Stimulated activated CD4-positive, alpha-beta T cell treated with anti-CD3 and anti-CD28 coated beads, Interleukin-12 subunit alpha, Interleukin-12 subunit beta, amount 100 ng/mL, for 48 hours (primary cell): ENCODE results near the gene OR2H2.
A peak's percentile ranks its signal among the peaks of the same experiment; 100 is the strongest.

ENCODE experiments used
- DNase-seq, 3 donors: peaks; one replicate each; pipeline ENCODE4 v3.0.0-alpha.2; 2020; ENCODE audit warnings: low read depth in 2 of 3, low spot score in 1 of 3

OR2H2 gene

DNA sequence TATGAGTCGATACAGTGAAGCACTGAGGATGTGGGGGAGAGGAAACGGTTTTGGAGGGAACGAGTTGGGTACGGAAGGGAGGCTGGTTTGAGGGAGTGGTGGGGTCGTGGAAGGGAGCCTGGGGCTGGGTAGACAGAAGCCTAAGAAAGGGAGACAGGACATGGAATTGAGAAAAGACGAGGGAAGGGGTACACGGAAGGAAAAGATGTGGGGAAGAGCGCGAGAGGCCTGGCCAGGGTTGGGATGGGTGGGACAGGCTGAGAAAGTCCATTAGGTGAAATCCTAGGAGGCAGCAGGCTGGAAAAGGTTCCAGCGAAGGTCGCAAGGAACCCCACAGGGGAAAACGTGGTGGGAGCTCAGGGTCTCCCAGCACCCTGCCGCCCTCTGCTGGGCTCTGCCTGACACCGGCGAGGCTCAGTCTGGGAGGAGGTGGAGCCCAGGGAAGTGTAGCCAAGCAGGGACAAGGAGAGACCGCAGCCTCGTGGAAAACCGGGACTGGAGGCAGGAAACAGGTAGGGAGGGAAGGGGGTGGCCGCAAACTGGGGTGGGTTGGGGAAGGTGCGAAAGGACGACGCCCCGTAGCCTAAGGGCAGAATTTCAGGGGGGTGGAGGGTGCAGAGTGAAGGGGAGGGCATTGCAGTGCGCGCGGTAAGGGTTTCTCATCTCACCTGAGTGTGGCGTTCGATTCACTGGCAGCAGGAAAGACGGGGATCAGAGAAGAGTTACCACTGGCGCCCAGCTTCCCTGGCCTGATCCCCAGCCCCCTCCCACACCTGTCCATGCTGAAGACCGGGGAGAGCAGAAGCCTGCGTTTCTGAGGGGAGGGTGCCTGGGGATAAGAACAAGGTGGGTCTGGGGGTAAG is 43.7 kb downstream of the OR2H2 start:
- DNase-seq, result peak in 2 of 3 donors; percentile 30 to 54

DNA sequence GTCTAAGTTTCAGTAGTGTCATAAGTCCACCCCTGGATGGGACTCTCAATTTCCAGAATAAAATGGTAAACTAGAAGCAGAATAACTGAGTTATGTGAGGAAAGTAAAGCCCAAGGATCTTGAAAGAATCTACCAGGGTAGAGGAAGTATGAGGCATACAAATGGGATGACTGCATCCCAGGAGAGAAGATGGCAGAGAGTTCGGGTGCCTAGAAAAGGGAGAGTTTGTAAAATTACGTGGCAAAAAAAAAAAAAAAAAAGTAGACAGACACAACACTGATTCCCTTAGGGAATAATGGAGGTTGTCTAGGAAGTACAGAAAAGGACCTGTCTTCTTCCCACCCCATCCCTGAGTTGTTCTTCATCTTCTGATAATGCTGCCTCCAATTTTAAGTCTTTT is 44.6 kb downstream of the OR2H2 start:
- no peak for DNase-seq

DNA sequence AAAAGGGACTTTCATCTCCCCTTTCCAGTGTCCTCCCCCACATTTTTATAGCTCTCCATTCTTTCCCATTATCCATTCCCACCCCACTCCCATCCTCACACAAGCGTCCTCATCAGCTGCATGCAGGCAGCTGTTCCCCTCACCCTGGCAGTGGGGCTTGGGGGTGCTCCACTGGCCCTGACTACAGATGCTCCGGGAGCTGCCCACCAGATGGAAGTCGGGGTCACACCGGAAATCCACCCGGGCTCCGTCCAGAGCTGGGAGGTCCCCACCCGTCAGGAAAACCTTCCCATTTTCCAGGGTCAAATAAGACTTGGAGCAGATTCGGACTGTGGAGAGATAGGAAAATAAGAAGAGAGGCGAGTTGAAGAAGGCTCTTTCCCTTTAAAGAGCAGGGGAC is 45.4 kb downstream of the OR2H2 start:
- DNase-seq, result no peak

DNA sequence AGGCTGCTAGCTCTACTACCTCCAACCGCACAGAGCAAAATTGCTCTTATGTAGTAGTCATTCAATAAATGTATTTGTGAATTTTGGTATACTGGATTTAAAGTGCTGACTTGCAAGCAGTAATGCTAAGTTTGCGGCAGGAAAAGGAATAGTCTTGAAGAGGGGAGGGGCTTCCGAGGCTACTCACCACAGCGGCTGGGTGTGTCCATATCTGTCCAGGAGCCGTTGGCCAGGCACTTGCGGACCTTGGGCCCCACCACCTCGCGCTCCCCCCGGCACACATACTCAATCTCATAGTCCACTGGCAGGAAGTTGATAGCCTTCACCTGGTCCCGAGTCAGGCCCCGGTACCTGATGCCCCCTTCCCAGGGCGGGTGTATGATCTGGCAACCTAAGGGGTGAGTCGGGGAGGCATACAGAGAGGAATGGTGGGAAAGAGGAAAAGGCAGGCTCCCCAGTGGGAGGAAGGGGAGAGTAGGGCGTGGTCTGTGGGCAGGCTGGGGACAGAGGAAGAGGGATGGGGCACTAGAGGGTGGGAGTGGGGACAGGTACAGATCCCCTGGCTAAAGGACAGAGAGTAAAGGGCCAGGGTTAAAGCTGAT is 46.4 kb downstream of the OR2H2 start:
- DNase-seq, result no peak

DNA sequence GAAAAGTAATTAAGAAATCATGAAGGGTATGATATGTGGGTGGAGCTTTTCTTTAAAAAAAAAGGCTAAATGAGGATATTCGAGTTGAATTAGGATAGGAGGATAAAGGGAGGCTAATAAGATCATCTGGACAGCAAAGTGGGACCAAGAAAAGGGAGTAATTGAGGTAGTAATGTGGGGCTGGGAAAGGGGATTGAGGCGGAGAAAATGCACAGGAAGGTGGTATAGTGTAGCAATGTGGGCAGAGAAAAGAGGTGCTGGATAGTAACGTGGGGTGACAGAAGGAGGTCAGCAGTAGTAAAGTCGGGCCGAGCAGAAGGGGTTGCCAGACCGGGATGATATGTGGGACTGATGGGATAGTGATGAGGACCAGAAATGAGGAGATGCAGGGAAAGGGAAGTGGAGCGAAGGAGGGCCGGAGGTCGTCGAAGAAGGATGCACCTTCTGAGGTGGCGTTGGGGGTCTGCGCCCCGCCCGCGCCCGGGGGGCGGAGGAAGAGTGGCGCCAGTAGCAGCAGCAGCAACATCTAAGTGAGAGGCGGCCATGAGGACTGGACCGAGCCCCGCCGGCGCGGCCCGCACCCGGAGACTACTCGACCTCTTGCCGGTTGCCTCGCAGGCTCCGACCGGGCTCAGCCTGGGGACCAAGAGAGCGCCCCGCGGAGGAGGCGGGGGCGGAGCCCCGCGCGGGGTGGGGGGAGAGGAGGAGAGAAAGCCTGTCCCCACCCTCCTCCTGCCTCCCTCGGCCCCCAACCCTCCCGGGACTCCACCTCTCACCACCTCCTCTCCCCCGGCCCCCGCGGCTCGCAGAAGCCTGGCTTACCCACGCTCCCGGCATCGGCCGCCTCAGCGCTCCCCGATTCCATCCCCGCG is 47.2 kb downstream of the OR2H2 start:
- no peak for DNase-seq

DNA sequence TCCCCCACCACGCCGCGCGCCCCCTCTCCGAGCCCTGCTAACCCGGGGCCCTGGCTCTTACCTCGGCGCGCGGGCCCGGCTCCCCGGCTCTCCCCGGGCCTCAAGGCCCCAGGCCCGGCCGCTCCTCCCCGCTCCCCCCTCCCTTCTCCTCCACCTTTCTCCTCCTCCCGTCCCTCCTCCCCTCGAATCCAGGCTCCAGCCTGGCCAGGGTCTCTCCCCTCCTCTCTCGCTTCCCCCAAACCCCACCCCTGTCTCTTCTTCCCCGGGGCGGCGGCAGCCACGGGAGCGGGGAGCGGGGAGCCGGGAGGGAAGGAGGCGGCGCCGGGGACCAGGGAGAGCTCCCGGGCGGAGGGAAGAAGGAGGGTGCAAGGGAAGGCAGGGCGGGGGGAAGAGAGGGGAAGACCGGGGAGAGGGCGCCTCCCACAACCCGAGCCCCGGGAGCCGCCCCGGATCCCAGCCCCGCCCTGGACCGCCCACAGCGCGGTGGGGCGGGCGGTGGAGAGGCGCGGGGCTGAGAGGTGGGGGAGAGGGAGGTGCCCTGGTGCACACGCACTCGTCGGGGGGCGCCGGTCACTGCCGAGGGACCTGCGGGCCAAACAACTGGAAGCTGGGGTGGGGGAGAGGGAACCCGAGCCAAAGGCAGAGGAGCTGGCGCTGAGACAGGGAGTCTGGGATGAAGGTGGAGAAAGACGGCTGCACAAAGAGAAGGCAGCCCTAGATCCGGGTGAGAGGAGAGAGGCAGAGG is 48.0 kb downstream of the OR2H2 start, which contains the start of gene GABBR1:
GABBR1 (minus strand) TSS at position 395 of the 745 bp plus-strand sequence. CDS start 798 bp downstream, outside the sequence.
- DNase-seq, result peak; percentile 33 to 72 (median 52)

DNA sequence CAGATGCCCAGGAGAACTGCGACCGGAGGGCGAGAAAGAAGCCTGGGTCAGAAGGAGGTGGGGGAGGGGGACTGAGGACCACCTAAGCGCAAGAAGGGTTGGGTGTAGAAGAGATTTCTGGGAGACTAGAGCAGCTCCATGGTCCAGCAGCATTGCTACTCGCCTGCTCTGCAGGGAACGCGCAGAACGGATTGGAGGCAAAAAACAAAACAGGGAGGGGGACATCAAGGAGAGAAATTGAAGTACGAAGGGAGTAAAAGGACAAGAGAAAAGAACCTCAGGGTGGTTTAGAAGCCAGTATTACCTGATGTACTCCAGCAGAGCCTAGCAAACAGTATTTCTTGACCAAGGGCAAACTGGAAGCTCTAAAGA is 48.6 kb downstream of the OR2H2 start:
- no peak for DNase-seq

DNA sequence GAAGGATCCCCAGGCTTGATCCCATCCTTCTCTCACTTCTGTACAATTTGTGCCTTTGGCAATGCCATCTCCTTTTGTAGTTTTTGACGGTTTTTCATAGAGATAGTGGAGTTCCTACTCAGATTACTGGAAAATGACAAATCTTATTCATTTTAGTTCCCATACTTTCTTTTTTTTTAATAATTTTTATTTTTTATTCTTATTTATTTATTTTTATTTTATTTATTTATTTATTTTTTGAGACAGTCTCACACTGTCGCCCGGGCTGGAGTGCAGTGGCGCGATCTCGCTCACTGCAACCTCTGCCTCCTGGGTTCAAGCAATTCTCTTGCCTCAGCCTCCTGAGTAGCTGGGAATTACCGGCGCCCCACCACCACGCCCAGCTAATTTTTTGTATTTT is 52.3 kb downstream of the OR2H2 start:
- DNase-seq, result no peak
